Neuronal stem cell (in vitro differentiated cells): ENCODE measurements around the gene KCNJ6.

ENCODE experiments used
- DNase-seq: peaks from one replicate; pipeline ENCODE4 v3.0.0-alpha.2; 2013; ENCODE audit warnings: low spot score
- H2AFZ ChIP-seq: one replicate; pipeline ENCODE4 v1.6.1; 2013; ENCODE audit warnings: mild to moderate bottlenecking, low read length, inconsistent platforms
- H2AK5ac ChIP-seq: 2 replicates; pipeline ENCODE4 v1.6.1; 2013; ENCODE audit warnings: low read depth, mild to moderate bottlenecking, inconsistent platforms, low read length, moderate library complexity, mixed read lengths
- H2BK120ac ChIP-seq: 2 replicates; pipeline ENCODE4 v1.6.1; 2013; ENCODE audit warnings: low read depth, mild to moderate bottlenecking, inconsistent platforms, low read length, moderate library complexity, mixed read lengths
- H2BK12ac ChIP-seq: one replicate; pipeline ENCODE4 v1.6.1; 2013; ENCODE audit warnings: low read length, inconsistent platforms
- H2BK15ac ChIP-seq: 2 replicates; pipeline ENCODE4 v1.6.1; 2013; ENCODE audit warnings: mild to moderate bottlenecking, low read length, inconsistent platforms, mixed read lengths
- H2BK5ac ChIP-seq: one replicate; pipeline ENCODE4 v1.6.1; 2013; ENCODE audit warnings: inconsistent platforms, mild to moderate bottlenecking, low read length, moderate library complexity
- H3K14ac ChIP-seq: one replicate; pipeline ENCODE4 v1.6.1; 2013; ENCODE audit warnings: low read length, inconsistent platforms
- H3K18ac ChIP-seq: 2 replicates; pipeline ENCODE4 v1.6.1; 2013; ENCODE audit warnings: low read length, inconsistent platforms
- H3K23ac ChIP-seq: 2 replicates; pipeline ENCODE4 v1.6.1; 2013; ENCODE audit warnings: low read depth, mild to moderate bottlenecking, mixed read lengths, low read length, inconsistent platforms; ENCODE audit not compliant: poor library complexity
- H3K27ac ChIP-seq: replicated peaks from 3 replicates; pipeline ENCODE4 v1.5.1; 2013; ENCODE audit warnings: low read length, inconsistent platforms
- H3K27me3 ChIP-seq, 3 experiments: 2 replicates each; pipeline ENCODE4 v1.6.1; 2013; ENCODE audit warnings: low read length in 3 of 3, mild to moderate bottlenecking in 2 of 3, inconsistent platforms in 1 of 3, low read depth in 1 of 3, mixed read lengths in 1 of 3, moderate library complexity in 1 of 3; ENCODE audit not compliant: control insufficient read depth in 3 of 3, insufficient read depth in 3 of 3
- H3K36me3 ChIP-seq, 2 donors: replicated peaks in 1 of 2; 2 replicates each; pipeline ENCODE4 v1.6.1; 2013; ENCODE audit warnings: low read length in 2 of 2; ENCODE audit not compliant: control insufficient read depth in 2 of 2, insufficient read depth in 2 of 2
- H3K4ac ChIP-seq: 2 replicates; pipeline ENCODE4 v1.6.1; 2013; ENCODE audit warnings: inconsistent platforms, mild to moderate bottlenecking, low read length, moderate library complexity
- H3K4me1 ChIP-seq, 2 donors: 1 replicate in 1 of 2; 2 replicates in 1 of 2; pipeline ENCODE4 v1.6.1; 2013; ENCODE audit warnings: low read length in 2 of 2, low read depth in 1 of 2; ENCODE audit not compliant: control insufficient read depth in 2 of 2, insufficient read depth in 1 of 2
- H3K4me2 ChIP-seq: one replicate; pipeline ENCODE4 v1.6.1; 2013; ENCODE audit warnings: mild to moderate bottlenecking, low read length, inconsistent platforms; ENCODE audit not compliant: insufficient read depth, poor library complexity, severe bottlenecking
- H3K4me3 ChIP-seq, 2 donors: 2 replicates each; pipeline ENCODE4 v1.5.1; 2013; ENCODE audit warnings: low read length in 2 of 2, mild to moderate bottlenecking in 2 of 2, inconsistent platforms in 1 of 2, moderate library complexity in 1 of 2
- H3K79me1 ChIP-seq: one replicate; pipeline ENCODE4 v1.6.1; 2013; ENCODE audit warnings: low read depth, mild to moderate bottlenecking, inconsistent platforms, low read length, moderate library complexity
- H3K9ac ChIP-seq: one replicate; pipeline ENCODE4 v1.6.1; 2013; ENCODE audit warnings: mild to moderate bottlenecking, low read depth, low read length, inconsistent platforms; ENCODE audit not compliant: poor library complexity
- H3K9me3 ChIP-seq, 2 donors: replicated peaks in 1 of 2; 2 replicates each; pipeline versions ENCODE3 to v1.6.1; 2013; ENCODE audit warnings: low read length in 2 of 2, mild to moderate bottlenecking in 2 of 2, inconsistent platforms in 1 of 2, low read depth in 1 of 2, mixed read lengths in 1 of 2, moderate library complexity in 1 of 2; ENCODE audit not compliant: control insufficient read depth in 2 of 2, insufficient read depth in 1 of 2
- H4K8ac ChIP-seq: one replicate; pipeline ENCODE4 v1.6.1; 2013; ENCODE audit warnings: low read depth, mild to moderate bottlenecking, inconsistent platforms, low read length, moderate library complexity
- H4K91ac ChIP-seq: one replicate; pipeline ENCODE4 v1.6.1; 2013; ENCODE audit warnings: low read length, low read depth, mild to moderate bottlenecking, inconsistent platforms; ENCODE audit not compliant: poor library complexity
- WGBS, 2 donors: extraction: QIAGEN DNeasy Blood & Tissue Kit; methylation state at CpG; one replicate each; pipeline ENCODE4 v1.1.7; 2013; ENCODE audit warnings: missing lambda C conversion rate in 2 of 2, mixed read lengths in 1 of 2; ENCODE audit not compliant: insufficient read length in 2 of 2, insufficient replicate concordance in 1 of 2; ENCODE audit errors: extremely low coverage in 2 of 2; 5-methylcytosine and 5-hydroxymethylcytosine counted together

The KCNJ6 gene

DNA sequence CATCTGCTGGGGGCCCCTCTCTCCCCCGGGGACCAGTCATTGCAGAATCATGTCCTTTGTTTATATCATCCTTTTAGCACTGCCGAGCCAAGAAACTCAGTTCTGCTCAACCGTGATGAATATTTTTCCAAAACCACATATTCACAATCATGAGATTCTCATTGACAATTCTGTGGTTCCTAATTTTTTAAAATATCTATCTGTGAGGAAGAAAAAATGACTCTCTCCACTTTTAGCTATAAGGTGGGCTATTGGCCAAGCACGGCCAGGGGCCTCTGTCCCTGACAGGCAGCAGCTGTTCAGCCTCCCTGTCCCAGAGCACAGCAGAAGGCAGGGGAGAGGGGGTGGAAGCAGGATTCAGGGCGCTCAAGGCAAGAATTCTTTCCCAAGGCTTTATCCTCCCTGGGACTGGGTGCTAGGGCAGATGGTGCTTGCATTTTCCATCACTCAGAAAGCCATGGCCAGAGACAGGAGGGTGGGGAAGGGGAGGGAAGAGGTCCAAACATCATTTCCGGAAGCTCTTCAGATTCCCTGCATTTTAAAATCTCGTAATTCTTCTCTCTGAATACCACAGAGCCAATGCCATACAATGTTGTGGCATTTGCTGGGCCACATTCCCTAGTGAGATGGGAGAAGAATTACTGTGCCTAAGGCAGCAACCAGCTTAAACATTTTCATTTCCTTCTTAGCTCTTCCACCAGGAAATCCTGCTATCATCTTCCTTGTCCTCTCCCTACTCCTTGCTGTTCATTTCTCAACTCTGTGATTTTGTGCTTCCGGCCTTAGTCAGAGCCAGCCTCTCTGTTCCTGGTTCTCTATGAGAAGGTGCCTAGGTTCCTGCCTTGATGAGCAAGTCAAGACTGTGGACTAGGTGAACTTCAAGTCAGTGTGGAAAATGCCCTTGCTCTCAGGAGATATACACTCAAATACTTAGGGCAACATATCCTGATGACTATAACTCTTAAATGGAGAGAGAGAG is 60.3 kb downstream of the KCNJ6 start:
- Histone ChIP-seq H3K23ac (no peak overlapping the region), H4K8ac (no peak overlapping the region), H2BK15ac (no peak overlapping the region), H2AFZ (peak overlapping the region; percentile 83), H3K36me3 (no peaks in the 10 kb centered on the region), H3K9ac (no peak overlapping the region), H3K4me2 (no peak overlapping the region), H3K9me3 (peaks cover 0 to 21% of the 10 kb centered on the region in 2 donors), H2AK5ac (no peak overlapping the region), H3K27ac (no peak overlapping the region), H2BK5ac (no peak overlapping the region), H2BK120ac (no peak overlapping the region), H4K91ac (no peak overlapping the region), H3K4ac (no peak overlapping the region), H3K4me3 (peak overlapping the region in 1 of 2 donors; percentile 40), H3K14ac (no peak overlapping the region), H3K27me3 (no peaks in the 10 kb centered on the region), H3K79me1 (no peaks in the 10 kb centered on the region), H2BK12ac (no peak overlapping the region), H3K18ac (no peak overlapping the region), H3K4me1 (peaks cover 0 to 11% of the 10 kb centered on the region in 2 donors)
- DNase-seq = no peak
- WGBS, 2 donors = no CpG with 5 or more reads among the region's 8 CpGs

- Histone ChIP-seq H3K4me3 (peak overlapping the region in 1 of 2 donors; percentile 40), H3K4ac (no peak overlapping the region), H2BK5ac (no peak overlapping the region), H2AFZ (peak overlapping the region; percentile 83), H4K8ac (no peak overlapping the region), H2AK5ac (no peak overlapping the region), H4K91ac (no peak overlapping the region), H3K4me1 (peaks cover 0 to 11% of the 10 kb centered on the region in 2 donors), H3K9me3 (peaks cover 0 to 23% of the 10 kb centered on the region in 2 donors), H3K14ac (no peak overlapping the region), H3K4me2 (no peak overlapping the region), H2BK120ac (no peak overlapping the region), H2BK12ac (no peak overlapping the region), H3K23ac (no peak overlapping the region), H3K27ac (no peak overlapping the region), H3K9ac (no peak overlapping the region), H3K36me3 (no peaks in the 10 kb centered on the region), H3K79me1 (no peaks in the 10 kb centered on the region), H2BK15ac (no peak overlapping the region), H3K27me3 (no peaks in the 10 kb centered on the region), H3K18ac (no peak overlapping the region)
- DNase-seq = no peak
- WGBS, 2 donors = no CpG with 5 or more reads among the region's 2 CpGs
Measured at GRCh38 chr21:37855271-37855646, 61.0 kb downstream of the KCNJ6 start.

DNA sequence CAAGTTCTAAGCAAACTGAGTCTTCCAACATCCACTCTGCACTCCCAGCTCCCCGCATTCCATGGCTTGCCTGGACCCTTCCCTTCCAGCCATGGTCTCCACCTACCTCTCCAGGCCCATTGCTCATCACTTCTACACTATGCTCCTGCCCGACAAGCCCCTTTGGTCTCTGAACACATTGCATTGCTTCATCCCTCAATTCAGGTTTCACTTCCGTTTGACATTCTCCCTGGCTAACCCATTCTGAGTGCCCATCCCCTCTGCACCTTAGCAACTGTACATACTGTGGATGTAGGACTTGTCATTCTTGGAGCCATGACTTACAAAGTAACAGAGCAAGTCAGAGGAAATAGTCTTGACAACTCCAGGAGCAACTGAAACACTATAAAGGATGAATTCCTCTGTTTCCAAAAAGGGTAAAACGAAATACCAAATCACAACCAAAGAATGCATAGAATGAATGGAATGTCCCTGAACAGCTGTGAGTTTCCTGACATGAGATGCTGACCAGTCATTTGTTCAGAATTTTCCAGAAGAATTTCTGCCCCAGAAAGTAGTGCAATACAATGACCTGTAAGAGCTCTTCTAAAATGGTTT is 66.7 kb downstream of the KCNJ6 start:
- Histone ChIP-seq H3K14ac (no peak overlapping the region), H3K27ac (no peak overlapping the region), H4K8ac (no peak overlapping the region), H3K9me3 (peaks cover 0 to 28% of the 10 kb centered on the region in 2 donors), H3K9ac (no peak overlapping the region), H2BK12ac (no peak overlapping the region), H3K4me1 (peaks cover 0 to 3% of the 10 kb centered on the region in 2 donors), H3K23ac (no peak overlapping the region), H3K4me3 (no peak overlapping the region), H3K4ac (no peak overlapping the region), H3K36me3 (no peaks in the 10 kb centered on the region), H3K27me3 (no peaks in the 10 kb centered on the region), H3K79me1 (no peaks in the 10 kb centered on the region), H2BK15ac (no peak overlapping the region), H2BK5ac (no peak overlapping the region), H3K18ac (no peak overlapping the region), H2AFZ (no peak overlapping the region), H2BK120ac (no peak overlapping the region), H3K4me2 (no peak overlapping the region), H4K91ac (no peak overlapping the region), H2AK5ac (no peak overlapping the region)
- no CpG with 5 or more reads among the region's 4 CpGs for WGBS, 2 donors
- DNase-seq = no peak
